Measurements from ENCODE around the gene CFAP58.

DNA sequence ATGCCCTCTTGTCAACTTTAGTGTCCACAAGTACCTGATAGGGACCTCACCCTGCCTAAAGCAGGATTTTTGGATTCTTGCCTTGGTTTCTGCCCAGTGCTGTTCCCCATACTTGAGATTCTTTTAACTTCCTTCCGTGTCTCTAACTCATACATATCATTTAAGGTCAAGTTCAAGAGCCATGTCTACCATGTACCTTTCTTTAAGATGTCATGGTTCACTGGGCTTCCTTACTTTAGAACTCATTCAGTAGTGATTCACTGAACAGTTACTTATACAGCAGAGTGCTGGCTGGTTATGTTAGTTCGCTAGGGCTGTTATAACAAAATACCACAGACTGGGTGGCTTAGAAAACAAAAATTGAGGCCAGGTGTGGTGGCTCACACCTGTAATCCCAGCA, 5.0 kb upstream of the CFAP58 start:
- TF ChIP-seq, protein P1, sequence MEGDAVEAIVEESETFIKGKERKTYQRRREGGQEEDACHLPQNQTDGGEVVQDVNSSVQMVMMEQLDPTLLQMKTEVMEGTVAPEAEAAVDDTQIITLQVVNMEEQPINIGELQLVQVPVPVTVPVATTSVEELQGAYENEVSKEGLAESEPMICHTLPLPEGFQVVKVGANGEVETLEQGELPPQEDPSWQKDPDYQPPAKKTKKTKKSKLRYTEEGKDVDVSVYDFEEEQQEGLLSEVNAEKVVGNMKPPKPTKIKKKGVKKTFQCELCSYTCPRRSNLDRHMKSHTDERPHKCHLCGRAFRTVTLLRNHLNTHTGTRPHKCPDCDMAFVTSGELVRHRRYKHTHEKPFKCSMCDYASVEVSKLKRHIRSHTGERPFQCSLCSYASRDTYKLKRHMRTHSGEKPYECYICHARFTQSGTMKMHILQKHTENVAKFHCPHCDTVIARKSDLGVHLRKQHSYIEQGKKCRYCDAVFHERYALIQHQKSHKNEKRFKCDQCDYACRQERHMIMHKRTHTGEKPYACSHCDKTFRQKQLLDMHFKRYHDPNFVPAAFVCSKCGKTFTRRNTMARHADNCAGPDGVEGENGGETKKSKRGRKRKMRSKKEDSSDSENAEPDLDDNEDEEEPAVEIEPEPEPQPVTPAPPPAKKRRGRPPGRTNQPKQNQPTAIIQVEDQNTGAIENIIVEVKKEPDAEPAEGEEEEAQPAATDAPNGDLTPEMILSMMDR (IDR thresholded peaks at IDR 0.05; ENCODE audit: extremely low read depth in 1 of 2, insufficient read depth in 1 of 2, low read depth in 1 of 2, low read length in 2 of 2), result no peak
- TF ChIP-seq EZH2 (IDR thresholded peaks at IDR 0.05; ENCODE audit: borderline replicate concordance, low read depth, low read length, severe bottlenecking) (no peak), MAX (IDR thresholded peaks at IDR 0.05; ENCODE audit: insufficient read depth, insufficient read length) (no peak), POLR2AphosphoS5 (IDR thresholded peaks at IDR 0.05; ENCODE audit: insufficient read depth, low read depth, low read length) (no peak), POLR2A (IDR thresholded peaks at IDR 0.05; ENCODE audit: low read depth, low read length) (no peak), MYC (IDR thresholded peaks at IDR 0.05; ENCODE audit: low read depth, low read length) (no peak), GATA2 (IDR thresholded peaks at IDR 0.05; ENCODE audit: insufficient read depth, insufficient read length, low read depth, low read length) (no peak), JUN (IDR thresholded peaks at IDR 0.05; ENCODE audit: borderline replicate concordance, insufficient read depth, insufficient read length, low read depth) (no peak)
